UCSD-AML1 (cell line): Measurements from ENCODE around the gene CEP170.

Experiments
- DNase-seq: peaks from one replicate; lab custom pipeline; 2025; ENCODE audit not compliant: unreplicated experiment; lab: John Stamatoyannopoulos, UW

CEP170 gene

DNA sequence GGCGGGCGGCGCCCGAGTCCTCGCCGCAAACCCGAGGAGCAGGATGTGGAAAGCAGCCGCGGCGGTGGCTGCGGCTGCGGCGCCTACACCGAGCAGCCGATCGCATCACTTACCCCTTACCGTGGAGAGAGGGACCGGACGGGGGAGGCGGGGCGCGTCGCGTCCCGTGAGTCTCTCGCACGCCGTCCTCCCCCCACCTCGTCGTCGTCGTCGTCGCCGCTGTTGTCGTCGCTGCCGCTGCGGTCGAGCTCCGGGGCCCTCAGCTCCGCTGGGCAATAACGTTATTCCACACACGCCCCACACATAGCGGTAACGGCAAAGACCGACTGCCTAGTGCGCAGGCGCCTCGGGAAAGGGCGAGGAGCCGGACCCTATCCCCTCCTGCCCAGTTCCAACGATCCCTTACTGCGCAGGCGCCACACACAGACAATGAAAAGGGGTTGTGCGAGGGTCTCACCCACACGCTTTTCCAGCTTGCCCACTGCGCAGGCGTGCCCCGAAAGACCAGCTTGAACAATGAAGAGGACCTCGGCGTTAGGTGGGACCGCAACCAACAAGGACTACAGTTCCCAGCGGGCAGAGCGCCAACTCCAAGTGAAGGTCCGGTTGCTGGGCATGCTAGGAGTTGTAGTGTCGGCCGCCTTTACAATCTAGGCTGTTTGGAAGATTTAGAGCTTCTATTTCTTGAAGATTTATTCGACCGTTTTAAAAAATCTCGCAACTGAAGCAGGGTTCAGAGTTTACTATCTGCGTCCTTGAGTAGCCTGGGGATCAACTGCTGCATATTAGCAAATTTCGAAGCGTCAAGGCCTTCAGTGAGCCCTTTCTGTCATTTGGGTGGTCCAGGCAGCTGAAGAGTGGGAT lies at the start of gene CEP170:
CEP170 (minus strand) TSS at position 355 of the 864 bp plus-strand sequence. CDS start 30,001 bp downstream, outside the sequence.
- DNase-seq = peak; percentile 95

DNA sequence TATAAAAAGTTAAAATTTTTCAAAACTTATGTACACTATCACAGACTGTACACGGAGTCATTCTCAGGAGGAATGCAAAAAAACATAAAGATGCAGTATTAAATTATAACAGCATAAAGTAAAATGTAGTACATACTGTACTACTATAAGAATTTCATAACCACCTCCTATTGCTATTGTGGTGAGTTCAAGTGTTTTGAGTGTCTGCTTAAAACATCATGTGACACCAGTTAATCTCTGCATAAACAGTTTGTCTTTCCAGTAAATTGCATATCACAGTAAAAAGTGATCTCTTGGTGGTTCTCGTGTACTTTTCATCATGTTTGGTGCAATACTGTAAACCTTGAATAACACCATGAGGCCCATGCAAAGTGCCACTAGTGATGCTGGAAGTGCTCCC lies 46.0 kb upstream of the CEP170 start:
- DNase-seq = no peak

DNA sequence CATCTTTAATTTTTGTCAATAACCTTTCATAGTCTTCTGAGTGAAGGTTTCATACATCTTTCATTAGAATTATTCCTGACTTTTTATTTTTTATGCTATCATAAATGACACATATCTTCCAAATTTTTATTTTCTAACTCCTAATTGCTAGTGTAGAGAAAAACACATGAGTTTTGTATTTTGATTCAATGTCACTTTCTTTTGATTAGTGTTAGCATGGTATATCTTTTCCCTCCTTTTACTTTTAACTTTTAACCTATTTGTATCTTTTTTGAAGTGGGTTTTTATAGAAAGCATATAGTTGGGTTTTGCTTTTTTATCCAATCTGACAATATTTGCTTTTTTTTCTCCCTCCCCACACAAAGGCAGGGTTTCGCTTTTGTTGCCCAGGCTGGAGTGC lies 44.0 kb upstream of the CEP170 start:
- DNase-seq = no peak

DNA sequence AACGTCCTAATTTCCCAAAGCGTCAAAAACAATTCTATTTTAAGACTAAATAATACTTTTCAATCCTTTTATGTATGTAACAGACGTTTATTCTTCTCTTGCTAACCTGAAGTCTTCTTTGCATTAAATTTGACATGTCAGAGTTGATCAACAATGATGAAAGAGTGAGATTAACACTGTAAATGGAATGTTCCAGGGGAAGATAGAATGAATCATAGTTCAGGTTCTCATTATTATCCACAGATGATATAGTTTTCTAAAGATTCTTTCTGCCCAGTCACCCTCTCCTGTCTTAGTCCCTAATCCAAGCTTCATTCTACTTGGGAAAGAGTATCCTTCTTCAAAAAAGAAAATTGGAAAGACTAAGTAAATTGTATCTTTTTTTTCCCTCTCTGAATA lies 39.6 kb upstream of the CEP170 start:
- DNase-seq = no peak

DNA sequence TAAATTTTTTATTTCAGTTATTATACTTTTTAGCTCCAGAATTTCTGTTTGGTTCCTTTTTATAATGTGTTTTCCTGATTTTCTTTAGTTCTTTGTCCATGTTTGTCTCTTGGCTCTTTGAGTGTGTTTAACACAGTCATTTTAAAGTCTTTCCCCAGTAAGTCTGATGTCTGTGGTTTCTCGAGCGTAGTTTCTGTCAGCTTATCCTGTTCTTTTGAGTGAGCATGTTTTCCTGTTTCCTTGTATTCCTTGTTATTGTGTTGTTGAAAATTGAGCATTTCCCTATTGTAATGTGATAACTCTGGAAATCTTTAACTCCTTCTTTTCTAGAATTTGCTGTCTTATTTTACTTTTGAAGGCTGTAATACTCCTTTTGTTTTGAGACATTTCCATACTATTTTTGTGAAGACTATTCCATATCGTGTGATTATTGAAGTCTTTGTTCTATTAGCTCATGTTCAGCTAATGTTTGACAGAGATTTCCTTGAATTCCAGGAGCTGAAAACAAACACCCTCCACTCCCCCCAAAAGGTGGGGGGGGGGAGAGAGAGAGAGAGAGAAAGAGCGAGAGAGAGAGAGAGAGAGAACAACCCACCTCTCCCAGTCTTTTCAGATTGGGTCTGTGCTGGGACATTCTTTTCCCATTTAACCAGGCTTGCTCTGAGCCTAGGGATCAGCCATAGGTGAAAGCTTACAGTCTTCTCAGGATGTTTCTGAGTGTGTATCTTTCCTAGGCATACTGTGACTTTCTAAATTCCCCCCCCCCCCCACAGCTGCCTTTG lies 39.1 kb upstream of the CEP170 start:
- DNase-seq = no peak

DNA sequence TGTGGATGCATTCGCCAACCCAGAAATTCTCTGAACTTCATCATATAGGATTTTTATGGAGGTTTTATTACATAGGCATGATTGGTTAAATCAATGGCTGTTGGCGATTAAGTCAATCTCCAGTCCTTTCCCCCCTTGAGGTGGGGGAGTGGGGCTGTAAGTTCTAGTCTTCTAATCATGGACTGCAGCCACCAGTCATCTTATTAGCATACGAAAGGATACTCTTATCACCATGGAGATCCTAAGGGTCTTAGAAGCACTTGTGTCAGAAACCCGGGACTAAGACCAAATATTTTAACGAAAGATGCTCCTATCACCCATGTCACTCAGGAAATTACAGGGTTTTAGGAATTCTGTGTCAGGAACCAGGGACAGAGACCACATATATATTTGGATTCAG lies 37.0 kb upstream of the CEP170 start:
- no peak for DNase-seq

DNA sequence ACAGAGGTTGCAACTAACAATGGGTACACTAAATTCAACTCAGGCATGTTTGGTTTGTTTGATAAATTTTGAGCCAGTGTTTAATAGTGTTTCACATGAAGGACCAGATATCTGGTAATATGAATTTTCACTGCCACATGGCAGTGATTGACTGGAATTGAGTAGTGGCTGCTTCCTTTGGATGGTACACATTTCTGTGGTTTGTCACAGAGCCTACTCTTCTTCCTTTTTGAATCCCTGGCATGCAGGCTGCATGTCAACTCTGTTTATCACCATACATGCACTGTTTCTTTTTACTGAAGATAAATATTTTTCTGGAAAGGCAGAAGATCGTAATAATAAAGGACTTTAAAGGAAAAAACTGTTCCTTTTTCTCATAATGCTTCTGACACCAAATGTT lies 36.2 kb upstream of the CEP170 start:
- no peak for DNase-seq

DNA sequence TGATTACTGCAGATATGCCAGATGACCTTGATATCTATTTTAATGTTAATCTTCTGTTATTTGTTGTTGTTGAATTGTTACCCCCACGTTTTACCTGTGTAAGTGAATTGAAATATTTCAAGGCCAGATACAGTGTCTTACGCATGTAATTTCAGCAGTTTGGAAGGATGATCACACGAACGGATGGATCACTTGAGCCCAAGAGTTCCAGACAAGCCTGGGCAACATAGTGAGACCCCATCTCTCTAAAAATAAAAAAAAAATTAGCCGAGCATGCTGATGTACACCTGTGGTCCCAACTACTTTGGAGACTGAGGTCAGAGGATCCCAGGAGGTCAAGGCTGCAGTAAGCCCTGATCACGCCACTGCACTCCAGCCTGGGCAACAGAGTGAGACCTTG lies 33.0 kb upstream of the CEP170 start:
- no peak for DNase-seq

DNA sequence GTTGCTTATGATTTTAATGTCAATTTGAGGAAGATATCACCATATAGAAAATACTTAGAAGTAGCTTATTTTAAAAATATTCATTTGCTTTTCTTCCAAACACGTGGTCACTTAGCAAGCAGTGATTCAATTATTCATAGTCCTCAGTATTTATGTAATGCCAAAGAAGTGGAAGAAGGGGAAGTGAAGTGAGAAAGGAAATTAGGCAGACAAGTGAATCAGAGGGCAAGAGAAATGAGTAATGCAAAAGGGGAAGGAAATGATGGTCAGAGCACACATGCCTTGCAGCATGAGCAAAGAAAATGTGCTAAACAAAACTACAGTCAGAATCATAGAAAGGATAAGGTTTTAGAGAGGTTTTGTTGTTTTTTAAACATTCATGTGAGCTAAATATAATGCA lies 32.6 kb upstream of the CEP170 start:
- DNase-seq = no peak

DNA sequence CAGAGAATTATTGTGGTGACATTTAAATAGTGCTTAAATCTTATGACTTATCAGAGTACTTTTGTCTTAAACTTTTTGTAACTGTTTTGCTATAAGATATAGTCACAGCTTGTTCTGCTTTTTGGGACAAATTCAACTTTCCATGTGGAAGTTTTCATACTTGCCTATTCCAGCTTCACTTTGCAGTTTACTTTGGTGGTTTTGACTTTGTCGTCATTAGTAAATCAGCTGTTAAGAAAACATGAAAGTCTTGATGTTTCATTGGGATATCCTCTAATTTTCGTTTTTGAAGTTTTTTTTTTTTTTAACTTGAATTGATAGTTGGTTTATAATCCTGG lies 32.0 kb upstream of the CEP170 start:
- no peak for DNase-seq

DNA sequence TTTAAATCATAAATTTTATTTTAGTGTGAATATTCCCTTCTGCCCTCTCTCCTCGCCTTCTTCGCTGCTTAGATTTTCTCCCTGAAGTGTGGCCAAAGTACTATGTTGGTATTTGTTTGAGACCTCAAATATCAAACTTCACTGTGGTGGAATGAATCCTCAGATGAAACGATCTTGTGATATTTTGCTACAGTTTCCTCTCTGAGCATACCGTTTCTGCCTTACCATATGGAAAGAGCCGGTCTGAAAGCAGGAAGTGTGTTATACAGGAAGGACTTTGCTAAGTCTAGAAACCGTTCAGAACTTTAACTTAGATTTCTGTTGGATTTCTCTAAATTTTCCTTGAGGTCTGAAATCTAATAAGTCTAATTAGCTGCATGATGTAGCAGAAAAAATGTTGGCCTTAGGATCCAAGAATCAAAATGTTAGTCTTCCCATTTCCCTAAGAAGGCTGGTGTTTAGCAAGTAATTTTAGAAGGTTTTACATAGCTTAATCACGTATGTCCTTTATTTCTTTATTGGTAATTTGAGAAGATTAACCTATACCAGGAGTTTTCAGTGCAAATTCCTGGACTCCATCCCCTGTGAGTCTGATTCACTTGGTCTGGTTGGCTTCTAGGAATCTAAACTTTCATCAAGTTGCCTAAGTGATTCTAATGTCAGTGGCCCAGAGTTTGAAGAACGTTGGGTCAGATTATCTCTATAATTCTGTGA lies 31.5 kb upstream of the CEP170 start:
- DNase-seq = no peak

DNA sequence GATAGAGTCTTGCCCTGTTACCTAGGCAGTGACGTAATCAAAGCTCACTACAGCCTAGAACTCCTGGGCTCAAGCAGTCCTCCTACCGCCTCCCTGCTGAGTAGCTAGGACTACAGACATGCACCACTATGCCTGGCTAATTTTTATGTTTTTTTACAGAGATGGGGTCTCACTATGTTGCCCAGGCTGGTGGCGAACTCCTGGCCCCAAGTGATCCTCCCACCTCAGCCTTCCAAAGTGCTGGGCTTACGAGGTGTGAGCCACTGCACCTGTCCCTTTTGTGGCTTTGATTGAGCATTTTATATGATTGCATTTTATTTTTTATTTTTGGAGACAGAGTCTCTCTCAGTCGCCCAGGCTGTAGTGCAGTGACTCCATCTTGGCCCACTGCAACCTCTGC lies 26.6 kb upstream of the CEP170 start:
- DNase-seq = no peak

DNA sequence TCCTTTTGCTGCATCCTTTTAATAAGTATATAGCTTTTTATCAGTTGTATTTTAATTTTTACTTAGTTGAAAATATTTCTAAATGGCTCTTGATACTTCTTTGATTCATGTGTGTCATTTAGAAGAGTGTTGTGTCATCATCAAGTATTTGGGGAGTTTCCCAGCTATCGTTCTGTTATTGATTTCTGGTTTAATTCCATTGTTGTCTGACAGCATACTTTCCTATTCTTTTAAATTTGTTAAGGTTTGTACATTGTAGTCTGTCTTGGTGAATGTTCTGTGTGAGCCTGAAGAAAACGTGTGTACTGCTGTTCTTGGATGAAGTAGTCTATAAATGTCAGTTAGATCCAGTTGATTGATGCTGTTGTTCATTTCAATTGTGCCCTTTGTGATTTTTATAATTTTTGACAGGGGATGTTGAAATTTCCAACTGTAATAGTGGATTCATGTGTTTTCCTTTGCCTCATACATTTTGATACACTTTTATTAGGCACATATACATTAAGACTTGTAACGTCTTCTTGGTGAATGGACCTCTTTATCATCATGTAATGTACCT lies 25.6 kb upstream of the CEP170 start:
- no peak for DNase-seq

DNA sequence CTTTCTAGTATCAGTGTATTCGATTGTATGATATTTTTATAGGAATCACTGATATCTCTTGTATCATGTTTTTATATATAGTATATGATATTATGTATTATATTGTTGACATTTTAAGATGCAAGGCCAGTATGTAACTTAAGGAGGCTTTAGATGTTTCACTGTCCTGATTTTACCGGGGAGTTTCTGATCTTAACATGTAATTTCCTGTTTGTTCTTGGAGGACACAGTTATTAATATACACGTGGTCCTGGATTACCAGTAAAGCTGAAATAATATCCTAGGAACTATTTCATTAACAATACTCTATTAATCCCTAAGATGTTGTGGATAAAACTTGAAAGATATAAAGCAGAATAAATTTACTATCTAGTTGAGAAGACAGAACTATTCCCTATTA lies 20.2 kb upstream of the CEP170 start:
- no peak for DNase-seq

DNA sequence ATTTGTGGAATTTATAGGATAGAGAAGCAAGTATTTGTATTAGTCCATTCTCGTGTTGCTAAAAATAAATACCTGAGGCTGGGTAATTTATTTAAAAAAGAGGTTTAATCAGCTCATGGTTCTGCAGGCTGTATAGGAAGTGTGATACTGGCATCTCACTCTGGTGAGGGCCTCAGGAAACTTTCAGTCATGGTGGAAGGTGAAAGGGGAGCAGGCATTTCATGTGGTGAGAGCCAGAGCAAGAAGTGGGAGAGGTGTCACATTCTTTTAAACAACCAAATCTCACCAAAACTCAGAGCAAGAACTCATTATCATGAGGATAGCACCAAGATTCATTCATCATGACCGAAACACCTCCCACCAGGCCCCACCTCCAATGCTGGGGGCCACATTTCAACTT lies 18.9 kb upstream of the CEP170 start:
- DNase-seq = no peak

DNA sequence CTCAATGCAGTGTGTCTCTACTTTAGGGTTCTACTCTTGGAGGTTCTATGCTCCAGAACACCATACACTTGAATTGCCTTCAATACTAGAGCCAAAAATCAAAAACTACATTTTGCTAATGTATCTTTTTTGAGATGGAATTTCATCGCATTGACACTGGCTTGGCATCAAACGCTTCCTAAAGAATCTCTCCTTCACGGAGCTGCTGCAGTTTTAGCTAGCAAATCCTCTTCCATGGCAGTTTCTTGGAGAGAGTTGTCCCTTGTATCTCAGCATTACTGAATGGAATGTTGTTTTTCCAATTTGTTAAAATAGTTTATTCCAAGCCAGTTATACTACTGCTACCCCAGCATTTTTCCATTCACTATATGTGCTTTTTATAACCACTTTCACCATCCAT lies 18.4 kb upstream of the CEP170 start:
- no peak for DNase-seq

DNA sequence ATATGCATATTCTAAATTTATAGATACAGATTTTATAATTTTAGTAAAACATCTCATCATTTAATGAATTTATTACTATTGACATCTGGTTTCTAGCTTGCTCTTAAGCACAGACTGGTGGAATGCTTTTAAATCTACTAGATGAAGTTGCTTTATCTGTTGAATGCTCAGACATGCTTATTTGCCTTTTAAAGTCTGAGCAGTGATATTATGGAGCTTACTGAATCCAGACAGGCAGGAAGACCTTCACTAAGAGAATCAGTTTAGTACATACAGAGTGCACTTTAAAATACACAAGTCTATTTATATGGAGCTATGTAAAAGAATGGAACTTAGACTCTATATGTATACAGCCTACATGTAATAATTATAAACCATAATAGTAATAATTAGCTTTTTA lies 17.3 kb upstream of the CEP170 start:
- DNase-seq = no peak

DNA sequence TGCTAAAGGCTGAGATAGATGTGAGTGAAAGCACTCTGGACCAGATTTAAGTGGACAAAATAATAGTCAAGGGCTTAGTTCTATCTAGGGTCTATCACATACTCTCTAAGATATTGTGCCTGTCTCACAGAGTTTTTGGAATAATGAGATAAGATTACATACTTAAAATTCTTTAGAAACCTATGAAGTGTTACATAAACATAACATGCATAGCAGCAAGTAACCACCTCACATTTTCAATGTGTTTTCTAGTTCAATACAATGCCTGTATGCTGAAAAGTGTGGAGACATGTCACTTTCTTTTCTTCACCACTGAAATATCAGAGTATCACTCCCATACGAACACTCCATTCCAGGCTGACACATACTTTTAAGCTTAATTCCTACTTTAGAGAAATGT lies 16.9 kb upstream of the CEP170 start:
- DNase-seq = no peak

DNA sequence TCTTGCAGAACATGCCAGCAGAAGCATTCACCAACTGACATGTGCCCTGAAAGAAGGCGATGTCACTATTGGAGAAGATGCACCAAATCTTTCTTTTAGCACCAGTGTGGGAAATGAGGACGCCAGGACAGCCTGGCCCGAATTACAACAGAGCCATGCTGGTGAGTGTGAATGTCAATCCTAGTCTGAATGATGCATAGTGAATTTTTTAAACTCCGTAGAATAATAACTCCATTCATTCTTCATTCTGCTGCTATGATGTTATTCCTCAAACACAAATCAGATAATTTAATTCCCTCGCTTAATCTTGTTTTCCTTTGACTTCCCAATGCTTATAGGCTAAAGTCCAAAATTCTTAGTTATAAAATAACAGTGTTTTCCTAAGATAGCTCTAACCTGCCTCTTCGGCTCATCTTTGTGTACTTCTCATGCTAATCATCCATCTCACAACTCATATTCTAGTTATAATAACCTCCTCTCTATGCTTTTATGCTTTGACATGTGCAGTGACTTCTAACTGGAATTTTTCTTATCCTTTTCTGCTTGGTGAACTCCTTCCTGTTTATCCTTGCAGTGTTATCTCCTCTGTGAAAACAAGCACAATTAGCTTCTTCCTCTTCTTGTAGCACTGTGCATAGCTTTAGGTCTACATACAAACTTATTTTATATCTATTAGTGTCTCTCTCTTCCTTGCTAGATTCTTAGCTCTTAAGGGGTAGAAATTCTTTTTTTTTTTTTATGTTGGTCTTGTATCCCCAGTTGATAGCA lies 15.2 kb upstream of the CEP170 start:
- no peak for DNase-seq

DNA sequence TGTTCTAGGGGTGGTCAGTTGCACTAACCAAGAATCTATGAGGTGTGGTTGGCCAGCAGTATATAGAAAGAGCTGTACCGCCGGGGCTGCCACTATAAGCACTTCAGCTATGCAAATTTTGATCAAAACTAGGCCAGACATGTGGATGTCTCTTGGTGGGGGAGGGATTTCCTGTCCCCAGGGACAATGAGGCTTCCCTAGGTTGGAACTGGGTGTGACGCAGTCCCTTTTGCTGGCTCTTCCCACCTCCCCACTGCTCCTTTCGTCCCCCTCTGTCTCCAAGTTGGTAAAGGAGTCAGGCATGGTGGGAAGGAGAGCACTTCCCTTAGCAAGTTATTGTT lies 14.3 kb upstream of the CEP170 start:
- no peak for DNase-seq
